RWPE2 (cell line): ENCODE measurements around the gene NSUN2.
A peak's percentile ranks its signal among the peaks of the same experiment; 100 is the strongest.

Source experiments
- ATAC-seq: fragments of 200-7000 bp; cut with Tn5 transposase; 3 replicates; pipeline ENCODE4 v1.9.1; 2021; ENCODE audit warnings: low read depth
- DNase-seq: peaks from one replicate; pipeline ENCODE4 v3.0.0-alpha.2; 2020; ENCODE audit warnings: low spot score
- H3K27ac ChIP-seq: fragments of 450-650 bp; 2 replicates; pipeline ENCODE4 v1.5.1; 2017; ENCODE audit warnings: mild to moderate bottlenecking; ENCODE audit not compliant: poor library complexity, severe bottlenecking
- H3K27me3 ChIP-seq: fragments of 250-450 bp; sonication (Bioruptor Pico); 2 replicates; pipeline ENCODE4 v1.5.1; 2021; ENCODE audit warnings: mild to moderate bottlenecking, moderate library complexity; ENCODE audit not compliant: insufficient read depth, poor library complexity, severe bottlenecking
- H3K36me3 ChIP-seq: fragments of 250-450 bp; sonication (Bioruptor Pico); 2 replicates; pipeline ENCODE4 v1.5.1; 2020; ENCODE audit warnings: low read depth, mild to moderate bottlenecking, moderate library complexity
- H3K4me1 ChIP-seq: fragments of 250-450 bp; sonication (Bioruptor Pico); 2 replicates; pipeline ENCODE4 v1.5.1; 2021; ENCODE audit warnings: mild to moderate bottlenecking, moderate library complexity; ENCODE audit not compliant: insufficient read depth, poor library complexity, severe bottlenecking
- H3K4me3 ChIP-seq: fragments of 250-450 bp; sonication (Bioruptor Pico); 2 replicates; pipeline ENCODE4 v1.5.1; 2021; ENCODE audit warnings: mild to moderate bottlenecking, moderate library complexity; ENCODE audit not compliant: severe bottlenecking
- H3K9me3 ChIP-seq: fragments of 250-450 bp; sonication (Bioruptor Pico); 2 replicates; pipeline ENCODE4 v1.5.1; 2021; ENCODE audit warnings: mild to moderate bottlenecking, moderate library complexity; ENCODE audit not compliant: severe bottlenecking
- CTCF ChIP-seq: fragments of 450-650 bp; IDR thresholded peaks from one replicate; pipeline ENCODE4 v1.5.1; 2017; ENCODE audit warnings: mild to moderate bottlenecking, moderate library complexity; ENCODE audit not compliant: poor library complexity, severe bottlenecking

NSUN2 gene

GRCh38 chr5:6587171-6587570, 45.7 kb downstream of the NSUN2 start:
- DNase-seq (no peak), ATAC-seq (no peak)
- Histone ChIP-seq H3K27me3 (peaks cover 21% of the 10 kb centered on the region), H3K4me3 (no peak overlapping the region), H3K27ac (no peak overlapping the region), H3K4me1 (no peaks in the 10 kb centered on the region), H3K36me3 (no peaks in the 10 kb centered on the region), H3K9me3 (no peaks in the 10 kb centered on the region)
- TF ChIP-seq CTCF = no peak

GRCh38 chr5:6586647-6587042, 46.2 kb downstream of the NSUN2 start:
- Histone ChIP-seq H3K27ac (no peak overlapping the region), H3K27me3 (peaks cover 26% of the 10 kb centered on the region), H3K4me1 (no peaks in the 10 kb centered on the region), H3K9me3 (no peaks in the 10 kb centered on the region), H3K4me3 (no peak overlapping the region), H3K36me3 (no peaks in the 10 kb centered on the region)
- no peak for DNase-seq
- TF ChIP-seq CTCF = no peak
- ATAC-seq = no peak

GRCh38 chr5:6585939-6586646, 46.8 kb downstream of the NSUN2 start:
- Histone ChIP-seq H3K27ac (no peak overlapping the region), H3K27me3 (peaks cover 32% of the 10 kb centered on the region), H3K9me3 (no peaks in the 10 kb centered on the region), H3K4me1 (no peaks in the 10 kb centered on the region), H3K36me3 (no peaks in the 10 kb centered on the region), H3K4me3 (no peak overlapping the region)
- TF ChIP-seq CTCF = no peak
- ATAC-seq (no peak), DNase-seq (no peak)

GRCh38 chr5:6585168-6585567, 47.7 kb downstream of the NSUN2 start:
- Histone ChIP-seq H3K27ac (no peak overlapping the region), H3K4me3 (no peak overlapping the region), H3K27me3 (peaks cover 38% of the 10 kb centered on the region), H3K36me3 (no peaks in the 10 kb centered on the region), H3K4me1 (no peaks in the 10 kb centered on the region), H3K9me3 (no peaks in the 10 kb centered on the region)
- DNase-seq = no peak
- 0 out of 3 replicates have a peak, but pooled peaks have one; percentile 11 for ATAC-seq
- TF ChIP-seq CTCF = no peak

GRCh38 chr5:6584727-6585126, 48.1 kb downstream of the NSUN2 start:
- Histone ChIP-seq H3K36me3 (no peaks in the 10 kb centered on the region), H3K9me3 (no peaks in the 10 kb centered on the region), H3K27me3 (peaks cover 41% of the 10 kb centered on the region), H3K4me1 (no peaks in the 10 kb centered on the region), H3K27ac (no peak overlapping the region), H3K4me3 (no peak overlapping the region)
- DNase-seq (no peak), ATAC-seq (no peak)
- no peak for TF ChIP-seq CTCF
